Hepatocyte (in vitro differentiated cells): Measurements from ENCODE around the gene SNAI3. TPM values are rescaled to one million over a fixed set of nuclear protein-coding genes. Genes with fewer than 3 reads are reported as not detected.

Experiments used
- DNase-seq: peaks from one replicate; pipeline ENCODE4 v3.0.0-alpha.2; 2016; ENCODE audit warnings: low spot score
- H2AFZ ChIP-seq: fragments of 200-600 bp; sonication (generic); 2 replicates; pipeline ENCODE4 v1.6.0; 2016; ENCODE audit warnings: antibody characterized with exemption, mild to moderate bottlenecking
- H3K27ac ChIP-seq: fragments of 200-600 bp; sonication (generic); 2 replicates; pipeline ENCODE4 v1.5.1; 2016; ENCODE audit warnings: mild to moderate bottlenecking
- H3K27me3 ChIP-seq: fragments of 200-600 bp; sonication (generic); 2 replicates; pipeline ENCODE4 v1.6.1; 2016
- H3K36me3 ChIP-seq: fragments of 200-600 bp; sonication (generic); replicated peaks from 2 replicates; pipeline ENCODE4 v1.5.1; 2016; ENCODE audit warnings: low read depth; ENCODE audit not compliant: insufficient read depth
- H3K4me1 ChIP-seq: fragments of 200-600 bp; sonication (generic); 2 replicates; pipeline ENCODE4 v1.5.1; 2016; ENCODE audit warnings: mild to moderate bottlenecking, moderate library complexity; ENCODE audit not compliant: insufficient read depth
- H3K4me2 ChIP-seq: fragments of 200-600 bp; sonication (generic); 2 replicates; pipeline ENCODE4 v1.6.0; 2016
- H3K4me3 ChIP-seq: fragments of 200-600 bp; sonication (generic); 2 replicates; pipeline ENCODE4 v1.5.1; 2016; ENCODE audit warnings: mild to moderate bottlenecking
- H3K79me2 ChIP-seq: fragments of 200-600 bp; sonication (generic); 2 replicates; pipeline ENCODE4 v1.6.0; 2017; ENCODE audit warnings: mild to moderate bottlenecking
- H3K9me2 ChIP-seq: fragments of 200-600 bp; sonication (generic); replicated peaks from 2 replicates; pipeline ENCODE4 v1.6.0; 2017; ENCODE audit warnings: mild to moderate bottlenecking; ENCODE audit not compliant: insufficient read depth
- H3K9me3 ChIP-seq: fragments of 200-600 bp; sonication (generic); 2 replicates; pipeline ENCODE4 v1.5.1; 2016; ENCODE audit warnings: low read depth, mild to moderate bottlenecking
- H4K20me1 ChIP-seq: fragments of 200-600 bp; sonication (generic); 2 replicates; pipeline ENCODE4 v1.6.0; 2016; ENCODE audit warnings: mild to moderate bottlenecking; ENCODE audit not compliant: insufficient read depth, poor library complexity, severe bottlenecking
- CTCF ChIP-seq: fragments of 200-600 bp; sonication (generic); IDR thresholded peaks from 2 replicates; pipeline ENCODE4 v1.5.1; 2016; ENCODE audit warnings: antibody characterized with exemption, mild to moderate bottlenecking; ENCODE audit not compliant: poor library complexity
- EZH2 ChIP-seq: fragments of 200-600 bp; sonication (generic); IDR thresholded peaks from 2 replicates; pipeline ENCODE4 v1.6.1; 2016; ENCODE audit warnings: antibody characterized with exemption, mild to moderate bottlenecking, borderline replicate concordance
- EZH2phosphoT487 ChIP-seq: fragments of 200-600 bp; sonication (generic); IDR thresholded peaks from one replicate; pipeline ENCODE4 v1.6.1; 2018; ENCODE audit warnings: antibody characterized with exemption, mild to moderate bottlenecking, low read depth, moderate library complexity; ENCODE audit not compliant: unreplicated experiment, severe bottlenecking
- WGBS: methylation state at CpG from one replicate; pipeline ENCODE4 v1.1.6; 2016; ENCODE audit warnings: low lambda C conversion rate; ENCODE audit errors: missing lambda C conversion rate; 5-methylcytosine and 5-hydroxymethylcytosine counted together
- polyA plus RNA-seq: library from polyadenylated mRNA; unstranded; fragments of >200 nt; fragmentation: Nextera tagmentation; extraction: Ambion mirVana; gene quantifications from 2 replicates; pipeline ENCODE4 v1.2.1, GENCODE V29; 2016
- total RNA-seq: library from RNA; depleted of rRNA; stranded (reverse); fragments of >200 nt; gene quantifications from 2 replicates; pipeline ENCODE4 v1.2.3, GENCODE V29; 2014

Gene SNAI3
- total and polyA plus RNA-seq, 2 experiments from 2014 or later = 1.7 to 5.0 TPM

GRCh38 chr16:88654363-88655052 lies 31.8 kb downstream of the SNAI3 start:
- Histone ChIP-seq H3K4me2 (no peak overlapping the region), H3K9me2 (no peaks in the 10 kb centered on the region), H3K4me3 (no peak overlapping the region), H4K20me1 (peaks cover 11% of the 10 kb centered on the region), H3K4me1 (peaks cover 12% of the 10 kb centered on the region), H3K36me3 (no peaks in the 10 kb centered on the region), H3K27me3 (no peaks in the 10 kb centered on the region), H2AFZ (no peak overlapping the region), H3K79me2 (peaks cover 15% of the 10 kb centered on the region), H3K9me3 (no peaks in the 10 kb centered on the region), H3K27ac (no peak overlapping the region)
- TF ChIP-seq EZH2phosphoT487 = no peak
- no peak for TF ChIP-seq EZH2
- no peak for TF ChIP-seq CTCF
- no peak for DNase-seq
- 95% methylated on average over 27 of the region's 28 CpGs for WGBS

DNA sequence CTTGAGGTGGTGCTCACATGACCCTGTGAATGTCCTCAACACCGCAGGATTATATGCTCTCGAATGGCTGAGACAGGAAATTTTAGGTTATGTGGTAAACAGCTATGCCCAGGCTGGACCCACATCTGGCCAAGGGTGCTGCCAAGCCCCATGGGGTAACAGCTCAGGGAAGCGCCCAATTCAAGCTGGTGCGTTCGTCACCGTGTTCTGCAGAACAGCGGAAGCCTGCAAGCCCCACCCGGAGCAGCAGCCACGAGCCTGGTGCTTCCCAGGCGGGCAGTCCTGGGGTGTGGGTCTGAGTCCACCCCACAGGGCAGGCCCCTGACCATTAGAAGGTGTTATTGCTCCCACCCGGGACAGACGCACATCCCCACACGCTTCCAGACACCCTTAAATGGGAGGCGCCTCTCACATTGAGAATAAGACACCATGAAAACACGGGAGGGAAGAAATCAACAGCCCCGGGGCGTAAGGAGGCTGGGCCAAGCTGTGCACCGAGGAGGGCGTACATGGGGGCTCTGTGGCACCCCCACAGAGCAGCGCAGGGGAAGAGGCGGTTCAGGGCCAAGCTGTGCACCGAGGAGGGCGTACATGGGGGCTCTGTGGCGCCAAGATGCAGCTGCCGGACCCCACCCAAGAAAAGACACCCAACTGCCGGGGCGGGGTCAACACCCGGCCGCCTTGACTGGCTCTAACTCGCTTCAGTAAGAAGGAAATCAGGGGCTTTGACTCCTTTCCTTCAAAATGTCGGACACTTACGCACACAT lies 32.5 kb downstream of the SNAI3 start:
- H3K36me3 ChIP-seq = no peaks in the 10 kb centered on the region
- H3K4me1 ChIP-seq = peaks cover 15% of the 10 kb centered on the region

DNA sequence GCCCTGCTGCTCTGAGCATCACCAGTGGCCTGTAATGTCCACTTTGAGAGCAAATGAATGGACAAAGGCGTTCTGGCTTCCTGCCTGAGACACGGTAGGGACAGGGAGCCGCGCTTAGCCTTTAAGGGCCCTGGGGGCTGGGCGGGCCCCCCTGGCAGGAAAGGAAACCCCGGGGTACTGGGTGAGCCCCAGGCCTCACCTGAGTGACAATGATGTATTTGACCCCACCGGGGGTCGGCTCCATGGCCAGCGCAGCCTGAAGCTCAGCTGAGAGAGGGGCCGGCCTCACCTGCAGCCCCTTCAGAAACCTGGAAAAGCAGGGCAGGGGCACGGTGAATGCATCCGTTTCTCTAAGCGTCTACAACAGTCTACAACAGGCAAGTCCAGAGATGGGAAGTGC lies 33.2 kb downstream of the SNAI3 start:
- H4K20me1 ChIP-seq = peaks cover 9% of the 10 kb centered on the region
- H3K36me3 ChIP-seq = no peaks in the 10 kb centered on the region
- no peak for DNase-seq
- no peak overlapping the region for H3K4me3 ChIP-seq
- H3K9me3 ChIP-seq = no peaks in the 10 kb centered on the region
- no peak overlapping the region for H3K4me2 ChIP-seq
- TF ChIP-seq EZH2phosphoT487 = no peak
- no peak for TF ChIP-seq EZH2
- WGBS = 91% methylated on average over 13 of the region's 13 CpGs
- no peaks in the 10 kb centered on the region for H3K9me2 ChIP-seq
- no peak overlapping the region for H2AFZ ChIP-seq
- peaks cover 15% of the 10 kb centered on the region for H3K79me2 ChIP-seq
- H3K27me3 ChIP-seq = no peaks in the 10 kb centered on the region
- H3K27ac ChIP-seq = no peak overlapping the region
- H3K4me1 ChIP-seq = peaks cover 15% of the 10 kb centered on the region

More for the DNA sequence above, 32.5 kb downstream of the SNAI3 start:
- DNase-seq = no peak
- Histone ChIP-seq H4K20me1 (peaks cover 5% of the 10 kb centered on the region), H3K4me3 (no peak overlapping the region), H3K4me2 (no peak overlapping the region), H3K27me3 (no peaks in the 10 kb centered on the region), H3K27ac (no peak overlapping the region), H3K9me3 (no peaks in the 10 kb centered on the region), H2AFZ (no peak overlapping the region), H3K79me2 (peaks cover 12% of the 10 kb centered on the region), H3K9me2 (no peaks in the 10 kb centered on the region)
- TF ChIP-seq EZH2phosphoT487 = no peak
- no peak for TF ChIP-seq EZH2
- TF ChIP-seq CTCF = no peak
- 94% methylated on average over 32 of the region's 32 CpGs for WGBS

GRCh38 chr16:88652762-88653063 lies 33.6 kb downstream of the SNAI3 start:
- no peaks in the 10 kb centered on the region for H3K9me2 ChIP-seq
- WGBS = 98% methylated on average over 4 of the region's 8 CpGs
- no peaks in the 10 kb centered on the region for H3K36me3 ChIP-seq
- H3K4me3 ChIP-seq = no peak overlapping the region
- H2AFZ ChIP-seq = no peak overlapping the region
- H3K79me2 ChIP-seq = peaks cover 15% of the 10 kb centered on the region
- TF ChIP-seq EZH2 = no peak
- no peak for TF ChIP-seq CTCF
- no peak for TF ChIP-seq EZH2phosphoT487
- no peaks in the 10 kb centered on the region for H3K27me3 ChIP-seq
- DNase-seq = no peak
- no peak overlapping the region for H3K4me2 ChIP-seq
- peaks cover 6% of the 10 kb centered on the region for H4K20me1 ChIP-seq
- no peak overlapping the region for H3K27ac ChIP-seq
- no peaks in the 10 kb centered on the region for H3K9me3 ChIP-seq
- peaks cover 15% of the 10 kb centered on the region for H3K4me1 ChIP-seq
